DOHH2 (cell line): Measurements from ENCODE around the gene OSBPL3.

Source experiments
- H3F3A ChIP-seq: fragments of 200-600 bp; sonication (generic), shearing (Covaris generic); 2 replicates; pipeline ENCODE4 v1.6.0; 2016; ENCODE audit warnings: antibody characterized with exemption, mild to moderate bottlenecking; ENCODE audit not compliant: control insufficient read depth, insufficient read depth
- H3K27ac ChIP-seq: fragments of 200-600 bp; sonication (generic); 2 replicates; pipeline ENCODE4 v1.5.1; 2014; ENCODE audit warnings: low read depth, mild to moderate bottlenecking, low read length, moderate library complexity
- H3K27me3 ChIP-seq: fragments of 200-600 bp; sonication (generic); 2 replicates; pipeline ENCODE4 v1.6.1; 2014; ENCODE audit warnings: mild to moderate bottlenecking, low read length, mixed read lengths; ENCODE audit not compliant: control insufficient read depth
- H3K36me3 ChIP-seq: fragments of 200-600 bp; sonication (generic); 2 replicates; pipeline ENCODE4 v1.6.1; 2014; ENCODE audit warnings: mild to moderate bottlenecking, low read length, moderate library complexity, mixed read lengths; ENCODE audit not compliant: control insufficient read depth
- H3K4me1 ChIP-seq: fragments of 200-600 bp; sonication (generic); 2 replicates; pipeline ENCODE4 v1.6.1; 2014; ENCODE audit warnings: mild to moderate bottlenecking, low read length, mixed read lengths; ENCODE audit not compliant: control insufficient read depth
- H3K4me2 ChIP-seq: fragments of 200-600 bp; sonication (generic); 2 replicates; pipeline ENCODE4 v1.6.0; 2014; ENCODE audit warnings: mild to moderate bottlenecking, low read length, moderate library complexity
- H3K4me3 ChIP-seq: fragments of 200-600 bp; sonication (generic); 2 replicates; pipeline ENCODE4 v1.5.1; 2014; ENCODE audit warnings: mild to moderate bottlenecking, low read length, mixed read lengths
- H3K79me2 ChIP-seq: fragments of 200-600 bp; sonication (generic); 2 replicates; pipeline ENCODE4 v1.6.1; 2014; ENCODE audit warnings: mild to moderate bottlenecking, low read length, mixed read lengths; ENCODE audit not compliant: control insufficient read depth
- H3K9me2 ChIP-seq: fragments of 200-600 bp; sonication (generic); replicated peaks from 2 replicates; pipeline ENCODE4 v1.6.1; 2014; ENCODE audit warnings: mild to moderate bottlenecking, low read length, mixed read lengths; ENCODE audit not compliant: control insufficient read depth
- H3K9me3 ChIP-seq: fragments of 200-600 bp; sonication (generic); 2 replicates; pipeline ENCODE4 v1.6.1; 2014; ENCODE audit warnings: antibody characterized with exemption, low read length, mixed read lengths; ENCODE audit not compliant: control insufficient read depth, insufficient read depth
- H4K20me1 ChIP-seq: fragments of 200-600 bp; sonication (generic); 2 replicates; pipeline ENCODE4 v1.6.0; 2014; ENCODE audit warnings: low read depth, mild to moderate bottlenecking, antibody characterized with exemption, low read length, moderate library complexity; ENCODE audit not compliant: control insufficient read depth, insufficient read depth
- CTCF ChIP-seq: fragments of 200-600 bp; sonication (generic); IDR thresholded peaks from one replicate; pipeline ENCODE4 v1.5.1; 2014; ENCODE audit warnings: antibody characterized with exemption, mild to moderate bottlenecking, low read depth, low read length; ENCODE audit not compliant: poor library complexity, severe bottlenecking
- EZH2phosphoT487 ChIP-seq: fragments of 200-600 bp; sonication (generic); IDR thresholded peaks from 2 replicates; pipeline ENCODE4 v1.6.1; 2017; ENCODE audit warnings: borderline replicate concordance, mild to moderate bottlenecking, antibody characterized with exemption, low read length, moderate library complexity, mixed read lengths

OSBPL3 gene

GRCh38 chr7:24943096-24943948 is 36.7 kb downstream of the OSBPL3 start:
- H3K9me2 ChIP-seq: no peaks in the 10 kb centered on the region
- no peaks in the 10 kb centered on the region for H3K27me3 ChIP-seq
- peaks cover 23% of the 10 kb centered on the region; the same call in 1 of the 2 replicates for H4K20me1 ChIP-seq
- H3K4me2 ChIP-seq: no peak overlapping the region
- H3K4me1 ChIP-seq: peaks cover 8% of the 10 kb centered on the region
- no peaks in the 10 kb centered on the region for H3K9me3 ChIP-seq
- no peak overlapping the region for H3K4me3 ChIP-seq
- H3K79me2 ChIP-seq: peaks cover 97% of the 10 kb centered on the region
- no peak for TF ChIP-seq EZH2phosphoT487
- TF ChIP-seq CTCF: no peak
- peaks cover 25% of the 10 kb centered on the region for H3K36me3 ChIP-seq
- no peaks in the 10 kb centered on the region for H3F3A ChIP-seq
- H3K27ac ChIP-seq: no peak overlapping the region

GRCh38 chr7:24942226-24942625 is 37.8 kb downstream of the OSBPL3 start:
- TF ChIP-seq CTCF (no peak), EZH2phosphoT487 (no peak)
- Histone ChIP-seq H3K9me3 (no peaks in the 10 kb centered on the region), H3K4me3 (no peak overlapping the region), H3K79me2 (peaks cover 97% of the 10 kb centered on the region), H3K36me3 (peaks cover 26% of the 10 kb centered on the region), H3K9me2 (no peaks in the 10 kb centered on the region), H3K27ac (no peak overlapping the region), H3F3A (no peaks in the 10 kb centered on the region), H3K4me2 (no peak overlapping the region), H3K27me3 (no peaks in the 10 kb centered on the region), H4K20me1 (peaks cover 15% of the 10 kb centered on the region; the same call in 1 of the 2 replicates), H3K4me1 (peaks cover 19% of the 10 kb centered on the region)

- Histone ChIP-seq H3K27ac (no peak overlapping the region), H3K4me2 (no peak overlapping the region), H4K20me1 (peaks cover 7% of the 10 kb centered on the region; the same call in 1 of the 2 replicates), H3K36me3 (peaks cover 23% of the 10 kb centered on the region), H3F3A (no peaks in the 10 kb centered on the region), H3K4me3 (no peak overlapping the region), H3K79me2 (peaks cover 97% of the 10 kb centered on the region), H3K9me3 (no peaks in the 10 kb centered on the region), H3K27me3 (no peaks in the 10 kb centered on the region), H3K9me2 (no peaks in the 10 kb centered on the region), H3K4me1 (peaks cover 43% of the 10 kb centered on the region)
- TF ChIP-seq EZH2phosphoT487 (no peak), CTCF (no peak)
Observed at GRCh38 chr7:24939416-24939815, 40.6 kb downstream of the OSBPL3 start.
